ENCODE data around the gene BBS7.

DNA sequence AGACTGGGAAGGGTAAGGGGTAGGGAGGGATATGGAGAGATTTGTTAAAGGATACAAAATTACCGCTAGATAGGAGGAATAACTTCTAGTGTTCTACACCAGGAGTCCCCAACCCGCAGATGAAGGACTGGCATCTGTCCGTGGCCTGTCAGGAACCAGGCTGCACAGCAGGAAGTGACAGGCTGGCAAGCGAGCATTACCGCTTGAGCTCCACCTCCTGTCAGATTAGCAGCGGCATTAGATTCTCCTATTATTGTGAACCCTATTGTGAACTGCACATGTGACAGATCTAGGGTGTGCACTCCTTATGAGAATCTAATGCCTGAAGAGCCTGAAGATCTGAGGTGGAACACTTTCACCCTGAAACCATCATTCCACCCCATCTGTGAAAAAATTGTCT is 27.9 kb upstream of the BBS7 start:
- TF ChIP-seq CTCF (IDR thresholded peaks at IDR 0.05) = no peak
- TF ChIP-seq POLR2A (IDR thresholded peaks at IDR 0.05) = no peak

Measured in testis (tissue), 2 donors.